ENCODE measurements around the gene HBP1. TPM values are rescaled to one million over a fixed set of nuclear protein-coding genes. Genes with fewer than 3 reads are reported as not detected.

The HBP1 gene
- total RNA-seq, 6 donors from 2014 or later, result 55.5 to 113 (median 74.4) TPM

GRCh38 chr7:107157091-107157490, 11.7 kb upstream of the HBP1 start:
- WGBS, 2 donors, result 89 to 94% methylated on average over 7 of the region's 7 CpGs
- H3K4me3 ChIP-seq, result no peak overlapping the region
- H3K9me3 ChIP-seq, result no peaks in the 10 kb centered on the region
- TF ChIP-seq CTCF (IDR thresholded peaks at IDR 0.05), result no peak
- TF ChIP-seq POLR2A (IDR thresholded peaks at IDR 0.05), result no peak
- no peak for TF ChIP-seq POLR2AphosphoS5 (IDR thresholded peaks at IDR 0.05)
- TF ChIP-seq EP300 (IDR thresholded peaks at IDR 0.05), result no peak
- ATAC-seq (ENCODE audit: low FRiP score in 2 of 2), result no peak
- H3K27ac ChIP-seq, result no peak overlapping the region
- no peak for DNase-seq
- H3K36me3 ChIP-seq, result no peaks in the 10 kb centered on the region
- no peaks in the 10 kb centered on the region for H3K4me1 ChIP-seq
- no peaks in the 10 kb centered on the region for H3K27me3 ChIP-seq

- no peak for TF ChIP-seq CTCF (IDR thresholded peaks at IDR 0.05)
- TF ChIP-seq POLR2AphosphoS5 (IDR thresholded peaks at IDR 0.05), result no peak
- TF ChIP-seq EP300 (IDR thresholded peaks at IDR 0.05), result no peak
- no peak for TF ChIP-seq POLR2A (IDR thresholded peaks at IDR 0.05)
- Histone ChIP-seq H3K36me3 (no peaks in the 10 kb centered on the region), H3K27me3 (no peaks in the 10 kb centered on the region), H3K27ac (no peak overlapping the region), H3K4me3 (no peak overlapping the region), H3K4me1 (no peaks in the 10 kb centered on the region), H3K9me3 (no peaks in the 10 kb centered on the region)
- WGBS, 2 donors, result 91 to 96% methylated on average over 2 of the region's 2 CpGs
- ATAC-seq (ENCODE audit: low FRiP score in 2 of 2) (no peak), DNase-seq (no peak)
Observed at GRCh38 chr7:107158028-107158427, 10.8 kb upstream of the HBP1 start.

GRCh38 chr7:107160389-107160788, 8.4 kb upstream of the HBP1 start:
- WGBS, 2 donors, result 46 to 69% methylated on average over 2 of the region's 2 CpGs

GRCh38 chr7:107161415-107161814, 7.4 kb upstream of the HBP1 start:
- DNase-seq, result no peak
- no peaks in the 10 kb centered on the region for H3K36me3 ChIP-seq
- no peak for ATAC-seq (ENCODE audit: low FRiP score in 2 of 2)
- H3K4me3 ChIP-seq, result no peak overlapping the region
- 87 to 88% methylated on average over 3 of the region's 3 CpGs for WGBS, 2 donors
- H3K9me3 ChIP-seq, result no peaks in the 10 kb centered on the region
- no peak for TF ChIP-seq EP300 (IDR thresholded peaks at IDR 0.05)
- TF ChIP-seq POLR2A (IDR thresholded peaks at IDR 0.05), result no peak
- TF ChIP-seq POLR2AphosphoS5 (IDR thresholded peaks at IDR 0.05), result no peak
- TF ChIP-seq CTCF (IDR thresholded peaks at IDR 0.05), result no peak
- no peaks in the 10 kb centered on the region for H3K4me1 ChIP-seq
- no peak overlapping the region for H3K27ac ChIP-seq
- no peaks in the 10 kb centered on the region for H3K27me3 ChIP-seq

More at GRCh38 chr7:107160389-107160788, 8.4 kb upstream of the HBP1 start:
- DNase-seq, result no peak
- no peaks in the 10 kb centered on the region for H3K9me3 ChIP-seq
- no peak overlapping the region for H3K27ac ChIP-seq
- no peaks in the 10 kb centered on the region for H3K27me3 ChIP-seq
- no peak for ATAC-seq (ENCODE audit: low FRiP score in 2 of 2)
- no peaks in the 10 kb centered on the region for H3K4me1 ChIP-seq
- H3K36me3 ChIP-seq, result no peaks in the 10 kb centered on the region
- TF ChIP-seq POLR2A (IDR thresholded peaks at IDR 0.05) (no peak), POLR2AphosphoS5 (IDR thresholded peaks at IDR 0.05) (no peak), EP300 (IDR thresholded peaks at IDR 0.05) (no peak), CTCF (IDR thresholded peaks at IDR 0.05) (no peak)
- H3K4me3 ChIP-seq, result no peak overlapping the region

GRCh38 chr7:107162475-107162874, 6.3 kb upstream of the HBP1 start:
- no peak for ATAC-seq (ENCODE audit: low FRiP score in 2 of 2)

More at GRCh38 chr7:107162475-107162874, 6.3 kb upstream of the HBP1 start:
- 89 to 91% methylated on average over 5 of the region's 5 CpGs for WGBS, 2 donors
- no peaks in the 10 kb centered on the region for H3K36me3 ChIP-seq
- H3K27me3 ChIP-seq, result no peaks in the 10 kb centered on the region
- DNase-seq, result no peak
- H3K4me1 ChIP-seq, result no peaks in the 10 kb centered on the region
- H3K27ac ChIP-seq, result no peak overlapping the region
- no peak overlapping the region for H3K4me3 ChIP-seq
- no peaks in the 10 kb centered on the region for H3K9me3 ChIP-seq
- TF ChIP-seq EP300 (IDR thresholded peaks at IDR 0.05) (no peak), POLR2AphosphoS5 (IDR thresholded peaks at IDR 0.05) (no peak), CTCF (IDR thresholded peaks at IDR 0.05) (no peak), POLR2A (IDR thresholded peaks at IDR 0.05) (no peak)

All from upper lobe of left lung (tissue), 6 donors.